Spleen (tissue), 11 donors: ENCODE results near the gene ABCG8. TPM values are rescaled to one million over a fixed set of nuclear protein-coding genes. Genes with fewer than 3 reads are reported as not detected.
A peak's percentile ranks its signal among the peaks of the same experiment; 100 is the strongest.

Experiments used
- DNase-seq: peaks from one replicate; pipeline ENCODE4 v3.0.0-alpha.2; 2020
- H3K27ac ChIP-seq, 8 donors: fragments of 200-600 bp; sonication (generic) in 7 of 8; 1 replicate in 4 of 8; 2 replicates in 4 of 8; pipeline versions ENCODE4 v1.5.0 to v1.8.0; 2016 to 2021; ENCODE audit warnings: inconsistent platforms in 4 of 8, mild to moderate bottlenecking in 4 of 8, moderate library complexity in 1 of 8
- H3K27me3 ChIP-seq, 7 donors: fragments of 200-600 bp; sonication (generic) in 6 of 7; replicated peaks in 1 of 7; 1 replicate in 4 of 7; 2 replicates in 3 of 7; pipeline versions ENCODE4 v1.5.0 to v1.8.0; 2016 to 2021; ENCODE audit warnings: inconsistent platforms in 3 of 7, mild to moderate bottlenecking in 1 of 7
- H3K36me3 ChIP-seq, 6 donors: fragments of 200-600 bp; sonication (generic) in 5 of 6; 1 replicate in 4 of 6; 2 replicates in 2 of 6; pipeline versions ENCODE4 v1.5.0 to v1.8.0; 2016 to 2021; ENCODE audit warnings: inconsistent platforms in 2 of 6
- H3K4me1 ChIP-seq, 6 donors: fragments of 200-600 bp; sonication (generic) in 5 of 6; 1 replicate in 3 of 6; 2 replicates in 3 of 6; pipeline versions ENCODE4 v1.5.0 to v1.8.0; 2016 to 2021; ENCODE audit warnings: inconsistent platforms in 3 of 6
- H3K4me3 ChIP-seq, 8 donors: fragments of 200-600 bp; sonication (generic) in 7 of 8; 1 replicate in 4 of 8; 2 replicates in 4 of 8; pipeline versions ENCODE4 v1.5.0 to v1.8.0; 2016 to 2021; ENCODE audit warnings: inconsistent platforms in 4 of 8, mild to moderate bottlenecking in 4 of 8, moderate library complexity in 2 of 8
- H3K9me3 ChIP-seq, 8 donors: fragments of 200-600 bp; sonication (generic) in 7 of 8; 1 replicate in 4 of 8; 2 replicates in 4 of 8; pipeline versions ENCODE4 v1.5.0 to v1.8.0; 2016 to 2021; ENCODE audit warnings: inconsistent platforms in 4 of 8
- POLR2A ChIP-seq, 3 donors: fragments of 450-650 bp; IDR thresholded peaks; one replicate each; pipeline ENCODE4 v1.5.1; 2017; ENCODE audit warnings: antibody characterized with exemption in 3 of 3, mild to moderate bottlenecking in 1 of 3
- POLR2AphosphoS5 ChIP-seq, 3 donors: sonication (generic); formaldehyde crosslinking; IDR thresholded peaks; one replicate each; pipeline ENCODE4 v1.5.1; 2017; ENCODE audit warnings: antibody characterized with exemption in 3 of 3
- WGBS, 5 donors: extraction: QIAGEN DNeasy Blood & Tissue Kit in 3 of 5; methylation state at CpG; one replicate each; pipeline versions ENCODE4 v1.1.5 to v1.1.7; 2013 to 2018; 5-methylcytosine and 5-hydroxymethylcytosine counted together
- intact Hi-C: fragments of 100-400 bp; cut with DNase I; formaldehyde crosslinking; loops from one replicate; pipeline ENCODE4 v1.15.0; 2023; ENCODE audit warnings: low total_unique reads
- polyA plus RNA-seq, 3 donors: library from polyadenylated mRNA; stranded (reverse); fragments of 200-250 nt; gene quantifications; one replicate each; pipeline ENCODE4 v1.2.1, GENCODE V29; 2013
- total RNA-seq, 7 donors: library from RNA; depleted of rRNA in 3 of 7; stranded (reverse); fragments of >200 nt in 3 of 7; fragmentation: NEBNext Ultra II Directional in 4 of 7; extraction: Animal tissue kit (Norgen Biotek cat#: 25700) in 4 of 7; gene quantifications; one replicate each; pipeline versions ENCODE4 v1.1.0 to v1.2.1, GENCODE V29; 2016 to 2021
- TF ChIP-seq, protein P1 (sequence below), 11 experiments: fragments of 200-600 bp in 7 of 11; fragments of 450-650 bp in 4 of 11; sonication (generic) in 4 of 11; IDR thresholded peaks in 8 of 11; conservative IDR thresholded peaks in 3 of 11; 1 replicate in 7 of 11; 2 replicates in 4 of 11; pipeline versions ENCODE4 v1.4.0 to v1.8.0; 2016 to 2021; ENCODE audit warnings: antibody characterized with exemption in 11 of 11, inconsistent platforms in 4 of 11, mild to moderate bottlenecking in 1 of 11
- donor health status: healthy with polysubstance abuse.
- donor health status: DM: no; HTN: no; CAD: no; lungs with moderate emphysema.
- donor health status: DM: no; HTN: no; CAD: no.
- donor health status: Bipolar disorder and iron deficiency.
- donor health status: healthy.
- donor health status: DM: no; HTN: no; CAD: no.
- donor health status: DM: yes; HTN: yes; CAD: no.

Gene ABCG8
- total and polyA plus RNA-seq, 10 donors, result 0.02 to 0.46 (median 0.20) TPM; not detected in 5

DNA sequence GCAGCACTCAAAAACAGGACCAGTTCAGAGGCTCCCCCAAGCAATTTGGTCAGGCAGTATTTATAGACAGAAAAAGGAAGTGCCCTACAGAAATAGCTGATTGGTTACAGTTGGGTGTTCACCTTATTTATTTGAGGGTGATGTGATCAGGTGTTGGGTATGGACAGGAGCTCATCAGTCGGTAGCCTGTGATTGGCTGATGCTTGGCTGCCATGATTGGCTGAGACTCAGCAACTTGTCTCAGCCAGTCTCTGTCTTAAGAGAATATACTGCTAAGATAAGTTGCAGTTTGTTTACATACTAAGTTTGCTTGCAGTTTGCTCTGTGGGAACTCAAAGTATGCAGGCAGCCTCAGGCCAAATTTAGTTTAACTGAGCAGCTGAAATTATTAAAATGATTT is 9.4 kb downstream of the ABCG8 start:
- no peak overlapping the region for H3K27ac ChIP-seq
- H3K4me3 ChIP-seq, result no peak overlapping the region
- H3K9me3 ChIP-seq, result no peaks in the 10 kb centered on the region
- peaks cover 0 to 24% (median 2%) of the 10 kb centered on the region in 7 donors for H3K27me3 ChIP-seq
- 77 to 85% (median 78%) methylated on average over 1 of the region's 1 CpG for WGBS, 5 donors
- DNase-seq, result no peak
- H3K4me1 ChIP-seq, result no peaks in the 10 kb centered on the region
- intact Hi-C loops, result no loop called here
- no peaks in the 10 kb centered on the region for H3K36me3 ChIP-seq
- no peak for TF ChIP-seq POLR2AphosphoS5 (IDR thresholded peaks at IDR 0.05)
- no peak for TF ChIP-seq POLR2A (IDR thresholded peaks at IDR 0.05)
- TF ChIP-seq, protein P1, sequence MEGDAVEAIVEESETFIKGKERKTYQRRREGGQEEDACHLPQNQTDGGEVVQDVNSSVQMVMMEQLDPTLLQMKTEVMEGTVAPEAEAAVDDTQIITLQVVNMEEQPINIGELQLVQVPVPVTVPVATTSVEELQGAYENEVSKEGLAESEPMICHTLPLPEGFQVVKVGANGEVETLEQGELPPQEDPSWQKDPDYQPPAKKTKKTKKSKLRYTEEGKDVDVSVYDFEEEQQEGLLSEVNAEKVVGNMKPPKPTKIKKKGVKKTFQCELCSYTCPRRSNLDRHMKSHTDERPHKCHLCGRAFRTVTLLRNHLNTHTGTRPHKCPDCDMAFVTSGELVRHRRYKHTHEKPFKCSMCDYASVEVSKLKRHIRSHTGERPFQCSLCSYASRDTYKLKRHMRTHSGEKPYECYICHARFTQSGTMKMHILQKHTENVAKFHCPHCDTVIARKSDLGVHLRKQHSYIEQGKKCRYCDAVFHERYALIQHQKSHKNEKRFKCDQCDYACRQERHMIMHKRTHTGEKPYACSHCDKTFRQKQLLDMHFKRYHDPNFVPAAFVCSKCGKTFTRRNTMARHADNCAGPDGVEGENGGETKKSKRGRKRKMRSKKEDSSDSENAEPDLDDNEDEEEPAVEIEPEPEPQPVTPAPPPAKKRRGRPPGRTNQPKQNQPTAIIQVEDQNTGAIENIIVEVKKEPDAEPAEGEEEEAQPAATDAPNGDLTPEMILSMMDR (IDR thresholded peaks at IDR 0.05 in 8 of 11, conservative IDR thresholded peaks at IDR 0.05 in 3 of 11), result no peak

DNA sequence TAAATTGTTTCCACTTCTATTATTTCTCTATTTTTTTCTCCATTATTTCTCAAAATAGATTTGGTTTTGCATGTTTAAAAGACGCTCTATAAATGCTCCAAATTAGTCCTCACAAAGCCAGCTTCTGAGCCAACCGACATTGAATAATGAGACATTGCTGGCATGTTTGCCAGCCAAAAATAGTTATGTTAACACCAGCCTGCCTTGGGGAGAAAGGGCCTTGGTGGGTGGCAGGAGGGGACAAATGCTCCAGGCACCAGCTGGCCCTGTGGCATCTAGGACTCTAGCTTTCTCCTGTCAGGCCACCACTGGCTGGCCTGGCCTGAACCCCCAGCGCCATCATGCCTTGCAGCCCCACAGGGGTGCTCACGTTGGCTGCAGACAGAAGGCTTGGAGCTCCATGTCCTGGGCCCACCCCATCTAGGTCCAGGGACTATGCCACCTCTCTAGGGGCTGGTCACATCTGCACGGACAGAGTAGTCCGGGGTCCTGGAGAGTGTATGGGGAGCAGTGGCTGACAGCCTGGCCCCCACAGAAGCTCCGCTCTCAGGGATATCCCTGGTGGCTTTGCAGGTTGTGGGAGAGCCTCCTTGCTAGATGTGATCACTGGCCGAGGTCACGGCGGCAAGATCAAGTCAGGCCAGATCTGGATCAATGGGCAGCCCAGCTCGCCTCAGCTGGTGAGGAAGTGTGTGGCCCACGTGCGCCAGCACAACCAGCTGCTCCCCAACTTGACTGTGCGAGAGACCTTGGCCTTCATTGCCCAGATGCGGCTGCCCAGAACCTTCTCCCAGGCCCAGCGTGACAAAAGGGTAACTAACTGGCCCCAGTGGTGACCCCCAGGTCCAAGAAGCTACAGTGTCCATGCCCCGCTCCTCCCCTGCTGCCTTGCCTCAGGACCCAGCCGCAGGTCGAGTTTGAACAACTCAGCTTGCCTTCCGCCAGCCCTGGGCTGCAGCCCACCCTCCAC is 12.5 kb downstream of the ABCG8 start:
- no peaks in the 10 kb centered on the region for H3K9me3 ChIP-seq
- H3K27ac ChIP-seq, result no peak overlapping the region
- TF ChIP-seq, protein P1 (IDR thresholded peaks at IDR 0.05 in 8 of 11, conservative IDR thresholded peaks at IDR 0.05 in 3 of 11), result no peak
- TF ChIP-seq POLR2A (IDR thresholded peaks at IDR 0.05) (no peak), POLR2AphosphoS5 (IDR thresholded peaks at IDR 0.05) (no peak)
- intact Hi-C loops, result no loop called here
- peak; percentile 68 for DNase-seq
- no peak overlapping the region for H3K4me3 ChIP-seq
- WGBS, 5 donors, result 83 to 93% (median 90%) methylated on average over 6 to 20 of the region's 20 CpGs
- peaks cover 0 to 53% (median 16%) of the 10 kb centered on the region in 7 donors for H3K27me3 ChIP-seq
- no peaks in the 10 kb centered on the region for H3K4me1 ChIP-seq
- no peaks in the 10 kb centered on the region for H3K36me3 ChIP-seq

DNA sequence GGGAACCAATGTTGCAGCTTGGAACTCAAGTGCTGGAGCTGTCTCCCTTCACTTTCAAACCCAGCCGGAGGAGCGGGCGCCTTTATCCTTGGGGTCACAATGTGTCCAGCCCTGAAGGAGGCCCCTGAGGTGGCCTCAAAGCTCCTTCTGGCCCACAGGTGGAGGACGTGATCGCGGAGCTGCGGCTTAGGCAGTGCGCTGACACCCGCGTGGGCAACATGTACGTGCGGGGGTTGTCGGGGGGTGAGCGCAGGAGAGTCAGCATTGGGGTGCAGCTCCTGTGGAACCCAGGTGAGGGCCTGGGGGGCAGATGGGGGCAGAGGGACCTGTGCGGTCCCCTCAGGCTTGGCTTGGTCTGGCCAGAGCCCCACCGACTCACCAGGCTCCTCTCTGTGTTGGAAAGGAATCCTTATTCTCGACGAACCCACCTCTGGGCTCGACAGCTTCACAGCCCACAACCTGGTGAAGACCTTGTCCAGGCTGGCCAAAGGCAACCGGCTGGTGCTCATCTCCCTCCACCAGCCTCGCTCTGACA is 13.5 kb downstream of the ABCG8 start:
- TF ChIP-seq, protein P1 (IDR thresholded peaks at IDR 0.05 in 8 of 11, conservative IDR thresholded peaks at IDR 0.05 in 3 of 11), result no peak
- no peak for TF ChIP-seq POLR2A (IDR thresholded peaks at IDR 0.05)
- TF ChIP-seq POLR2AphosphoS5 (IDR thresholded peaks at IDR 0.05), result no peak
- Histone ChIP-seq H3K9me3 (no peaks in the 10 kb centered on the region), H3K27ac (no peak overlapping the region), H3K4me1 (no peaks in the 10 kb centered on the region), H3K36me3 (no peaks in the 10 kb centered on the region), H3K27me3 (peaks cover 0 to 61% (median 16%) of the 10 kb centered on the region in 7 donors), H3K4me3 (no peak overlapping the region)
- intact Hi-C loops, result no loop called here
- peak; percentile 38 for DNase-seq
- WGBS, 5 donors, result 90 to 95% (median 92%) methylated on average over 9 to 21 of the region's 21 CpGs
